ENCODE data around the gene MBP.

GRCh38 chr18:77066689-77067088, 65.9 kb downstream of the MBP start:
- TF ChIP-seq CTCF (IDR thresholded peaks at IDR 0.05) (no peak), POLR2AphosphoS5 (IDR thresholded peaks at IDR 0.05) (no peak), POLR2A (IDR thresholded peaks at IDR 0.05) (no peak), EP300 (IDR thresholded peaks at IDR 0.05) (no peak)
